Stimulated activated CD4-positive, alpha-beta T cell treated with anti-CD3 and anti-CD28 coated beads, Interleukin-1b, Interleukin-23, amount 100 ng/mL, for 1 hour (primary cell): ENCODE results near the gene SPESP1.

ENCODE experiments used
- DNase-seq, 2 donors: peaks; one replicate each; pipeline ENCODE4 v3.0.0-alpha.2; 2020; ENCODE audit warnings: low read depth in 2 of 2

Gene SPESP1

GRCh38 chr15:68991723-68992122 lies 61.4 kb downstream of the SPESP1 start:
- DNase-seq: no peak

GRCh38 chr15:68992696-68993095 lies 62.4 kb downstream of the SPESP1 start:
- no peak for DNase-seq

- DNase-seq: no peak
These were observed 63.0 kb downstream of the SPESP1 start for GRCh38 chr15:68993276-68993675.

- no peak for DNase-seq
These were observed 63.8 kb downstream of the SPESP1 start for GRCh38 chr15:68994149-68994548.

- DNase-seq: no peak
These were observed 64.8 kb downstream of the SPESP1 start for GRCh38 chr15:68994981-68995761.
